ENCODE results near the gene CACNA2D2. TPM values are rescaled to one million over a fixed set of nuclear protein-coding genes. Genes with fewer than 3 reads are reported as not detected.

CACNA2D2 gene
- polyA plus RNA-seq, 4 donors = 14.9 to 18.1 (median 15.2) TPM

DNA sequence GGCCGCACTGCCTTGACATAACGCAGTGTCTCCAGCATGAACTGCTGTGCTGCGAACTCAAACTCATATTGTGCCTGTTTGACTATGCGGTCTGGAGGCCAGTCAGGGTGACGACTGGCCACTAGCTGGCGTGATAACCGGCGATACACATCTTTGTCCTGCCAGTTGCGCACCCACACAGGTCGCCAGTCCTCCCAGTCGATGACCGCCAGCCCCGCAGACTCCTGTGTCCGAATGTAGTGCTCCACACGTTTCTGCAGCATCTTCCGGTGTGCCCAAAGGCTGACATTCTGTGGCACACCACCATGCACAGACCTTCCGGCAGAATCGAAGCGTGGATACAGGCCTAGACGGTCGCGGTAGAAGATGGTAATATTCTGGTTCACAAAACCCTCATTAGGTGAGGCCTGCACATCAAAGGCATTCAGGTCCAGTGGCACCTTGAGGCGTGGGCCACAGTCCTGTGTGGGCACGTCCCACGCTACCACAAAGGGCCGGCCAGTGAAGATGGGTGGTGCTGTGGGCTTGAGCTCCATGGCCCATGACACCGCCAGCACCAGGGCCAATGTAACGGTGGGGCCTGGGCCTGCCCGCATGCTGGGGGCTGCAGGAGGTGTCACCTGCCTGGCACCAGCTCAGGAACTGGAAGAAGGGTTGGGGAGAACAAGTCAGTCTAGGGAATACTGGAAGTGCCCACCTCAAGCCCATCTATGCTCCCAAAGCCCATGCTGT, 183.4 kb downstream of the CACNA2D2 start:
- DNase-seq (ENCODE audit: low read depth in 4 of 4, low spot score in 3 of 4) = no peak

DNA sequence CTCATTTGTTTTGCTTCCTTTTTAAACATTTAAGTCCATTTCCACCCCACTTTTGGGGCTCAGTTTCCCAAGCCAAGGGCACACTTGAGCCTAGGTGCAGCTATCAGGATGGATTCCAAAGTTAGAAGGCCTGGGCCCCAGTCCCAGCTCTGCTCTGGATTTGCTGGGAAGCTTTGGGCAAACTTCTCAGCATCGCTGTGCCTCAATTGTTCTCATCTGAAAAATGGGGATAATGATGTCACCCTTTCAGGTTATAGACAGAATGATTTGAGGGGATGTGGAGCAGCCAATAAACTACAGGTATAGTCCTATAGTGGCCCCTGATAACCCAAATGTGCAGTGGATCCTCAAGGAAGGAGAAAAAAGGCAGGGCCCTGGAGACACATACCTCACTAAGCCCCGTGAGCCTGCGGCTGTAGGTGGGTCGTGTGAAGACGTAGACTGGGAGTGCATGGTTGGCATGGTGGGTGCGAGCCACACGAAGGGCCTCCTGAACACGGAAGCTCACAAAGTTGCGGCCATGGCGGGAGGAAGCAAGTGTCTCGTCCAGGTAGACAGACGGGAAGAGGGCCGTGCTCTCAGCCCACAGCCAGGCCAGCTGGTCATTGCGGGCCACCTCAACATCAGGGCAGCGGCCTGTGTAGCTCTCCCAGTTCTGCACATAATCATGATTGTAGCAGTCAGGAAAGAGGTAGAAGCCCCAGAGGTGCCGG, 184.1 kb downstream of the CACNA2D2 start:
- DNase-seq (ENCODE audit: low read depth in 4 of 4, low spot score in 3 of 4) = no peak

DNA sequence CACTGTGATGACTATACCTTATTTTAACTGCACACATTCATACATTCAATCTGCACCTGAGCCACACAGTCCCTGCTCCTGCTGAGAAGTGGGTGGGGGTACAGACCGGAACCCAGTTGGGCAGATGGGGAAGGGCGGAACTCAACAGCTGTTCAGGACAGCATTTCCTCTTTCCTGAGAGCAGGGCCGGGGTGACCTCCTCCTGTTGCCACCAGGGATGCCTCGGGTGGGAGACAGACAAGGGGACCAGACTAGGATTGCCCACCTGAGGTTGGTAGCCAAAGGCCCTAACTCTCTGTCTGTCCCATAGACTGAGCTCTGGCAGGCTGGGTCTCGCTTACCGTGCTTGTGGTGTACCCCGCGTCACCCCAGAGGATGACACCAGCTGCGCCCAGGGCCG, 184.8 kb downstream of the CACNA2D2 start:
- no peak for DNase-seq (ENCODE audit: low read depth in 4 of 4, low spot score in 3 of 4)

DNA sequence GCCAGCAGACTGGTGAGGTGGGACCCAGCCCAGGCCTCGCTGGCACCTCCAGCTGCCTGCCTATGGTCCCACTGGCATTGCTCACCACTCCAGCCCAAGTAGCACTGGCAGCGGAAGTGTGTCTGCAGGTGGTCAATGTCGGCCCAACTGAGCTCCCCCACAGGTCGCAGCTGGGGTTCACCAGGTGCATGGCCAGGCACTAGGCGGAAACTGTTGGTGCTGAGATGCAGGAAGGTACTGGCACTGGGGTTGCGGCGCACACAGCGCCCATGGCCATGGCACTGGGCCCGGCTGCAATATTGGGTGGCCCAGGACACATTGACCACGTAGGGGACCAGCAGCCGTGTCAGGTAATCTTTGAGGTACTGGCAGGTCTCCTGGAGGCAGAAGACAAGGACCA, 185.3 kb downstream of the CACNA2D2 start:
- no peak for DNase-seq (ENCODE audit: low read depth in 4 of 4, low spot score in 3 of 4)

DNA sequence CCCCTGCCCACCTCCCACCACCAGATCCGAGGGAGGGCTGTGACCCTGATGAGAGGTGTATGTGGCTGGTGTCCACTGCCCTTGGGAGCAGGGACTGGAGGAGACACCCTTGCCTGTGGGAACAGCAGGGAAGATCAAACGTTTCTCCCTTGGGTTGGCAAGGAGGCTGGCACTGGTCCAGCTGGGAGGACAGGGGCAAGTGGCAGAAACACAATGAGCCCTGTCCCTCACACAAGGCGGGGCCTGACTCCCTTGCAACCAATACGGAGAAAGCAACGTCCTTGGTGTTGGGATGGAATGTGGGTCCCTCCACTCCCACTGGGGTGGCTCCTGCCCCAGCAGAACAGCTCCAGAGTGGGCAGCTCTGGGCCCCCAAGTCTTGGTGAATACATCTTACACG, 186.1 kb downstream of the CACNA2D2 start:
- no peak for DNase-seq (ENCODE audit: low read depth in 4 of 4, low spot score in 3 of 4)

DNA sequence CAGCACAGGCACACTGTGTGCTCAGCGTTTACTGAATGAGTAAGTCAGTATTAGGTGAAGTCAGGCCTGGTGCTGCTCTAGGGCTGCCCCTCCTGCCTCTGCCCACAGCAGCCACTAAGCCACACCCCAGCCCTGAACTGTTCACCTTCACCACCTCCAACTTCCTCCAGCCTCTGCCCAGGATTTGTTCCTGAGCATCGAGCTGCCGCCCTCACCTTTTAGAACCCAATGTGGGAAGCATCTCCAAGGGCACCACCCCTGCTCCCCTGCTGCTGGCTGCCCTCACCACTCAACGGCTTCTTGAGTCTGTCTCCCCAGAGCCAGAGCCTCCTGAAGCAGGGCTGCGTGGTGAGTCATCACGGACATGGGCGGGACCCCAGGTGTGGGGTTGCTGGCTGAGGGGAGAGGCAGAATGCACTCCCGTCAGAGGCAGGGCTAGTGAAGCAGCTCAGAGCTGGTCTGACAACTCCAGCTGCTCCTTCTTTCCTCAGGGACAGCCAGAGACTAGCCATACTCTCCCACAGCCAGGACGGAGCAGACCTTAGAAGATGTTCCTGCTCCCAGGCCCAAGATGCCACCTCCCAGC, 186.7 kb downstream of the CACNA2D2 start:
- no peak for DNase-seq (ENCODE audit: low read depth in 4 of 4, low spot score in 3 of 4)

DNA sequence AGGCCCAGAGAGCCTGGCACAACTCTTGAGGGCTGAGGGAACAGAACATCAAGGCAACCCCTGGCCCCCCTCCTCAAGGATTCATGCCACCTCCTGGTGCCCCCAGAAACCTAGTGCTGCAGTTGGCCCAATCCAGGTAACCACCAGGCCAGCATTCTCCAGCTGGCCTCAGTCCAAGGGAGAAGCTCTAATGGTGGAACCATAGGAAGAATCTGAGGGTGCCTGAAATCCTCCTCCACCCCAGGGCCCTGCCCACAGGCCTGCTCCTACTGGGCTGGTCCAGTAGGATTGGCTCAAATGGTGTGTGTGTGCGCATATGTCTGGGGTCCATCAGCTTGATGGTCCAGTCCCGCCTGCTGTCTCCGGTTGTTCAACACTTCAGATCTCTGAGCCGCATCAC, 188.6 kb downstream of the CACNA2D2 start:
- no peak for DNase-seq (ENCODE audit: low read depth in 4 of 4, low spot score in 3 of 4)

DNA sequence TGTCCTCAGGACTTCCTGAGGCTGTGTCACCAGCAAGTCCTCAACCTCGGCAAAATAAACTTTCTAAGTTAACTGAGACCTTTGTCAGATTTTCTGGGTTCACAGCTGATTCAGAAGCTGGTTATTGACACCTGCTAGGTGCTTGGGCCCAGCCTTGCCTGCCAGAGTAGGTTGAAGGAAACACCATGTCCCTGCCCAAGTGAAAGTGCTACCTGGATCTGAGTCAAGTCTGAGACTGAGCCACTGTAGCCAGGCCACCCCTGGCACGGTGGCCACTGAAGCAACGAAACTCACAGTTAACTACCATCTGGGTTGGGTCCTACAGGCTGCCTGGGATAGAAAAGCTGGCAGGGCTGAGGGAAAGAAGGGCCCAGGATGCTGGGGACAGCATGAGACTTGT, 189.1 kb downstream of the CACNA2D2 start:
- no peak for DNase-seq (ENCODE audit: low read depth in 4 of 4, low spot score in 3 of 4)

Other genes with a start within 250 kb of the CACNA2D2 start
- 100 to 1,000 TPM in 1 of 4 donors, 10 to 100 TPM in 3; 86.9 to 125 (median 92.2) TPM for gene SEMA3B, start 234.5 kb downstream of the CACNA2D2 start, polyA plus RNA-seq (ENCODE audit: insufficient read length in 4 of 4)
- under 1 TPM; 0.51 to 0.75 (median 0.66) TPM for gene LSMEM2, start 224.5 kb downstream of the CACNA2D2 start, polyA plus RNA-seq (ENCODE audit: insufficient read length in 4 of 4)
- gene IFRD2, start 211.2 kb downstream of the CACNA2D2 start, polyA plus RNA-seq (ENCODE audit: insufficient read length in 4 of 4) = 10 to 100 TPM; 39.6 to 50.5 (median 45.0) TPM
- 1 to 10 TPM; 3.1 to 3.8 (median 3.1) TPM for gene HYAL3, start 204.2 kb downstream of the CACNA2D2 start, polyA plus RNA-seq (ENCODE audit: insufficient read length in 4 of 4)
- gene NAA80, start 204.2 kb downstream of the CACNA2D2 start, polyA plus RNA-seq (ENCODE audit: insufficient read length in 4 of 4) = 10 to 100 TPM in 1 of 4 donors, 1 to 10 TPM in 3; 8.6 to 10.5 (median 9.9) TPM
- gene HYAL1, start 200.1 kb downstream of the CACNA2D2 start, polyA plus RNA-seq (ENCODE audit: insufficient read length in 4 of 4) = 1 to 10 TPM; 6.2 to 8.0 (median 6.8) TPM
- gene HYAL2, start 180.9 kb downstream of the CACNA2D2 start, polyA plus RNA-seq (ENCODE audit: insufficient read length in 4 of 4) = 10 to 100 TPM; 62.8 to 92.9 (median 75.5) TPM
- 10 to 100 TPM; 24.6 to 29.7 (median 27.7) TPM for gene TUSC2, start 175.4 kb downstream of the CACNA2D2 start, polyA plus RNA-seq (ENCODE audit: insufficient read length in 4 of 4)
- 10 to 100 TPM; 17.5 to 22.8 (median 17.8) TPM for gene RASSF1, start 162.8 kb downstream of the CACNA2D2 start, polyA plus RNA-seq (ENCODE audit: insufficient read length in 4 of 4)
- gene ZMYND10, start 157.9 kb downstream of the CACNA2D2 start, polyA plus RNA-seq (ENCODE audit: insufficient read length in 4 of 4) = 1 to 10 TPM; 3.6 to 4.7 (median 3.8) TPM
- 10 to 100 TPM; 30.3 to 36.9 (median 32.6) TPM for gene NPRL2, start 152.9 kb downstream of the CACNA2D2 start, polyA plus RNA-seq (ENCODE audit: insufficient read length in 4 of 4)
- 10 to 100 TPM; 11.9 to 18.3 (median 15.3) TPM for gene CYB561D2, start 152.8 kb downstream of the CACNA2D2 start, polyA plus RNA-seq (ENCODE audit: insufficient read length in 4 of 4)
- gene TMEM115, start 144.1 kb downstream of the CACNA2D2 start, polyA plus RNA-seq (ENCODE audit: insufficient read length in 4 of 4) = 10 to 100 TPM; 37.8 to 49.5 (median 38.7) TPM
- 10 to 100 TPM; 15.0 to 18.4 (median 16.8) TPM for gene C3orf18, start 64.1 kb upstream of the CACNA2D2 start, polyA plus RNA-seq (ENCODE audit: insufficient read length in 4 of 4)
- gene HEMK1, start 65.9 kb upstream of the CACNA2D2 start, polyA plus RNA-seq (ENCODE audit: insufficient read length in 4 of 4) = 10 to 100 TPM; 21.9 to 27.6 (median 23.4) TPM
- gene CISH, start 108.1 kb upstream of the CACNA2D2 start, polyA plus RNA-seq (ENCODE audit: insufficient read length in 4 of 4) = 10 to 100 TPM; 31.3 to 40.6 (median 36.0) TPM
- 10 to 100 TPM; 56.8 to 67.9 (median 60.7) TPM for gene MAPKAPK3, start 113.5 kb upstream of the CACNA2D2 start, polyA plus RNA-seq (ENCODE audit: insufficient read length in 4 of 4)
- gene DOCK3, start 171.3 kb upstream of the CACNA2D2 start, polyA plus RNA-seq (ENCODE audit: insufficient read length in 4 of 4) = 1 to 10 TPM; 1.1 to 1.6 (median 1.4) TPM

Data from right renal pelvis (tissue), 4 donors.